HCT116 (cell line): ENCODE data around the gene VWA5B1. TPM values are rescaled to one million over a fixed set of nuclear protein-coding genes. Genes with fewer than 3 reads are reported as not detected.

Experiments
- ATAC-seq: fragments of 200-7000 bp; cut with Tn5 transposase; 2 replicates; pipeline ENCODE4 v1.9.1; 2020; ENCODE audit warnings: mild to moderate bottlenecking, moderate library complexity
- BruUV-seq: library from RNA; stranded (reverse); fragments of 400-500 nt; replicated peaks from 2 replicates; lab custom pipeline; 2021; lab: Mats Ljungman, UMichigan
- CTCF ChIA-PET: fragments of 300-600 bp; sonication (Branson Sonifier 250); formaldehyde crosslinking; loops from one replicate; lab custom pipeline; 2021; ENCODE audit warnings: antibody characterized with exemption; lab: Charles Lee
- POLR2A ChIA-PET: fragments of 300-600, 350-600 bp; sonication (Branson Sonifier 250); formaldehyde crosslinking; loops from one replicate; lab custom pipeline; 2021; ENCODE audit warnings: antibody characterized with exemption; lab: Charles Lee
- RAD21 ChIA-PET, 2 experiments: fragments of 300-600 bp; sonication (Branson Sonifier 250); formaldehyde crosslinking; loops; one replicate each; lab custom pipeline; 2023; ENCODE audit warnings: low total read pairs in 2 of 2; ENCODE audit not compliant: uncharacterized antibody in 2 of 2, unreplicated experiment in 2 of 2, low non-redundant PET in 1 of 2; lab: Charles Lee
- DNase-seq: peaks from one replicate; pipeline ENCODE4 v3.0.0-alpha.2; 2010; ENCODE audit warnings: low read depth, low spot score
- H2AFZ ChIP-seq: fragments of 200-600 bp; shearing (Covaris generic), sonication (generic); 2 replicates; pipeline ENCODE4 v1.6.1; 2017; ENCODE audit warnings: low read depth, mixed run types, mixed read lengths, antibody characterized with exemption, low read length; ENCODE audit not compliant: poor library complexity, severe bottlenecking
- H3K27ac ChIP-seq: 2 replicates; pipeline ENCODE4 v1.5.1; 2012; ENCODE audit warnings: low read depth, low read length
- H3K27me3 ChIP-seq: fragments of 200-600 bp; sonication (generic); 2 replicates; pipeline ENCODE4 v1.6.1; 2016; ENCODE audit warnings: mixed run types, low read length, mixed read lengths; ENCODE audit not compliant: insufficient read depth
- H3K36me3 ChIP-seq, 2 experiments: fragments of 200-500 bp in 1 of 2; fragments of 200-600 bp in 1 of 2; sonication (Bioruptor generic) in 1 of 2; sonication (generic) in 1 of 2; 2 replicates each; pipeline versions ENCODE4 v1.5.1 to v1.6.1; 2014 to 2016; ENCODE audit warnings: low read length in 2 of 2, inconsistent platforms in 1 of 2, mixed read lengths in 1 of 2, mixed run types in 1 of 2; ENCODE audit not compliant: insufficient read depth in 2 of 2, control insufficient read depth in 1 of 2
- H3K4me1 ChIP-seq, 2 experiments: fragments of 200-600 bp in 1 of 2; sonication (generic) in 1 of 2; 2 replicates each; pipeline versions ENCODE4 v1.5.1 to v1.6.1; 2012 to 2017; ENCODE audit warnings: low read length in 2 of 2, inconsistent platforms in 1 of 2, mild to moderate bottlenecking in 1 of 2, mixed read lengths in 1 of 2, mixed run types in 1 of 2, moderate library complexity in 1 of 2; ENCODE audit not compliant: insufficient read depth in 2 of 2, control insufficient read depth in 1 of 2
- H3K4me2 ChIP-seq: fragments of 200-600 bp; sonication (generic); 2 replicates; pipeline ENCODE4 v1.6.1; 2017; ENCODE audit warnings: mixed run types, low read length, mixed read lengths
- H3K4me3 ChIP-seq, 2 experiments: fragments of 200-600 bp in 1 of 2; sonication (generic) in 1 of 2; replicated peaks in 1 of 2; 2 replicates each; pipeline ENCODE4 v1.5.1; 2011 to 2016; ENCODE audit warnings: low read length in 2 of 2, control low read depth in 1 of 2, low read depth in 1 of 2, mild to moderate bottlenecking in 1 of 2, mixed read lengths in 1 of 2, mixed run types in 1 of 2
- H3K79me2 ChIP-seq: fragments of 200-600 bp; sonication (generic); 2 replicates; pipeline ENCODE4 v1.6.1; 2017; ENCODE audit warnings: mild to moderate bottlenecking, mixed run types, low read length, moderate library complexity, mixed read lengths; ENCODE audit not compliant: insufficient read depth
- H3K9ac ChIP-seq: fragments of 200-600 bp; sonication (generic); 2 replicates; pipeline ENCODE4 v1.6.1; 2016; ENCODE audit warnings: low read length, mixed read lengths
- H3K9me2 ChIP-seq: fragments of 200-600 bp; sonication (generic), shearing (Covaris generic); 2 replicates; pipeline ENCODE4 v1.6.1; 2017; ENCODE audit warnings: mixed run types, mild to moderate bottlenecking, moderate library complexity; ENCODE audit not compliant: insufficient read depth
- H3K9me3 ChIP-seq, 2 experiments: fragments of 200-500 bp in 1 of 2; fragments of 200-600 bp in 1 of 2; sonication (Bioruptor generic) in 1 of 2; sonication (generic) in 1 of 2; 2 replicates each; pipeline ENCODE4 v1.6.1; 2014 to 2017; ENCODE audit warnings: low read length in 2 of 2, mixed read lengths in 2 of 2, inconsistent platforms in 1 of 2, low read depth in 1 of 2, mild to moderate bottlenecking in 1 of 2, mixed run types in 1 of 2, moderate library complexity in 1 of 2; ENCODE audit not compliant: control insufficient read depth in 1 of 2, insufficient read depth in 1 of 2
- H4K20me1 ChIP-seq: fragments of 200-600 bp; sonication (generic), shearing (Covaris generic); 2 replicates; pipeline ENCODE4 v1.6.1; 2017; ENCODE audit warnings: mixed run types, mild to moderate bottlenecking, moderate library complexity; ENCODE audit not compliant: insufficient read depth
- CBX3 ChIP-seq: IDR thresholded peaks from 2 replicates; pipeline ENCODE4 v1.6.1; 2012; ENCODE audit warnings: low read depth
- CEBPB ChIP-seq: IDR thresholded peaks from 2 replicates; pipeline ENCODE4 v1.6.1; 2012; ENCODE audit warnings: low read depth
- EGR1 ChIP-seq: IDR thresholded peaks from 2 replicates; pipeline ENCODE4 v1.6.1; 2012; ENCODE audit warnings: low read depth
- ELF1 ChIP-seq: IDR thresholded peaks from 2 replicates; pipeline ENCODE4 v1.6.1; 2012; ENCODE audit warnings: low read depth, borderline replicate concordance
- EZH2 ChIP-seq: fragments of 200-600 bp; sonication (generic); IDR thresholded peaks from 2 replicates; pipeline ENCODE4 v1.6.1; 2017; ENCODE audit warnings: antibody characterized with exemption, mixed run types
- JUND ChIP-seq: IDR thresholded peaks from 2 replicates; pipeline ENCODE4 v1.6.1; 2012
- MAX ChIP-seq: IDR thresholded peaks from 2 replicates; pipeline ENCODE4 v1.6.1; 2012
- POLR2A ChIP-seq: IDR thresholded peaks from 2 replicates; pipeline ENCODE4 v1.7.0; 2011; ENCODE audit warnings: borderline replicate concordance; ENCODE audit not compliant: insufficient read depth, insufficient read length; ENCODE audit errors: extremely low read depth
- SIN3A ChIP-seq: IDR thresholded peaks from 2 replicates; pipeline ENCODE4 v1.6.1; 2012; ENCODE audit warnings: low read depth
- SP1 ChIP-seq: IDR thresholded peaks from 2 replicates; pipeline ENCODE4 v1.6.1; 2012; ENCODE audit warnings: low read depth
- SRF ChIP-seq: IDR thresholded peaks from 2 replicates; pipeline ENCODE4 v1.6.1; 2012; ENCODE audit warnings: low read depth
- TCF7L2 ChIP-seq: IDR thresholded peaks from 2 replicates; pipeline ENCODE4 v1.7.0; 2011; ENCODE audit warnings: borderline replicate concordance, inconsistent platforms; ENCODE audit not compliant: insufficient read depth, insufficient read length; ENCODE audit errors: extremely low read depth
- YY1 ChIP-seq: IDR thresholded peaks from 2 replicates; pipeline ENCODE4 v1.6.1; 2011; ENCODE audit warnings: low read length, low read depth, moderate library complexity, mild to moderate bottlenecking; ENCODE audit not compliant: insufficient replicate concordance; ENCODE audit errors: extremely low read depth
- ZNF274 ChIP-seq: fragments of 200-500 bp; sonication (Bioruptor generic); IDR thresholded peaks from 2 replicates; pipeline ENCODE4 v1.6.1; 2014; ENCODE audit warnings: mild to moderate bottlenecking, low read depth, low read length, inconsistent platforms
- intact Hi-C: fragments of 100-400 bp; cut with micrococcal nuclease; formaldehyde crosslinking; loops from 2 replicates; pipeline ENCODE4 v1.10.0; 2022
- total RNA-seq: library from RNA; stranded (reverse); gene quantifications from one replicate; pipeline ENCODE4 v1.2.1, GENCODE V29; 2021; ENCODE audit not compliant: unreplicated experiment
- TF ChIP-seq, protein P1 (sequence below): IDR thresholded peaks from 2 replicates; pipeline ENCODE4 v1.6.1; 2012
- TF ChIP-seq, protein P2 (sequence below), 3 experiments: fragments of 200-600 bp in 1 of 3; sonication (generic) in 1 of 3; IDR thresholded peaks in 2 of 3; conservative IDR thresholded peaks in 1 of 3; 2 replicates each; pipeline ENCODE4 v1.5.1; 2012 to 2017; ENCODE audit warnings: low read depth in 2 of 3, low read length in 2 of 3, antibody characterized with exemption in 1 of 3, borderline replicate concordance in 1 of 3, control low read depth in 1 of 3, mild to moderate bottlenecking in 1 of 3, mixed read lengths in 1 of 3, mixed run types in 1 of 3, moderate library complexity in 1 of 3; ENCODE audit not compliant: insufficient read depth in 1 of 3
- TF ChIP-seq, protein P3 (sequence below): IDR thresholded peaks from 2 replicates; pipeline ENCODE4 v1.6.1; 2012; ENCODE audit warnings: low read depth

VWA5B1 gene
- total RNA-seq, 1 experiment from 2014 or later: not detected

- H3K9ac ChIP-seq: no peak overlapping the region
- DNase-seq: no peak
- no peak for ATAC-seq
- no peaks in the 10 kb centered on the region for H3K27me3 ChIP-seq
- H2AFZ ChIP-seq: no peak overlapping the region
- ChIA-PET CTCF (interaction anchor here (1.1 kb wide), 1 partner anchor 12 kb away, joined by 5 read pairs; no protein-coding TSS in a partner anchor), RAD21 (no interaction called here), POLR2A (no interaction called here)
- no peak for TF ChIP-seq TCF7L2
- no peak for TF ChIP-seq SRF
- no peaks in the 10 kb centered on the region for H3K79me2 ChIP-seq
- intact Hi-C loops: no loop called here
- no peaks in the 10 kb centered on the region for H3K36me3 ChIP-seq
- no peak overlapping the region for H3K4me2 ChIP-seq
- no peaks in the 10 kb centered on the region for H3K9me3 ChIP-seq
- no peaks in the 10 kb centered on the region for H4K20me1 ChIP-seq
- H3K9me2 ChIP-seq: no peaks in the 10 kb centered on the region
- no TSS peak for BruUV-seq
- H3K4me3 ChIP-seq: no peak overlapping the region
- H3K4me1 ChIP-seq: peaks cover 0 to 24% of the 10 kb centered on the region in 2 experiments; a peak in 2 of 4 replicates
- H3K27ac ChIP-seq: no peak overlapping the region
Observed at GRCh38 chr1:20373764-20374163, 83.1 kb downstream of the VWA5B1 start.

DNA sequence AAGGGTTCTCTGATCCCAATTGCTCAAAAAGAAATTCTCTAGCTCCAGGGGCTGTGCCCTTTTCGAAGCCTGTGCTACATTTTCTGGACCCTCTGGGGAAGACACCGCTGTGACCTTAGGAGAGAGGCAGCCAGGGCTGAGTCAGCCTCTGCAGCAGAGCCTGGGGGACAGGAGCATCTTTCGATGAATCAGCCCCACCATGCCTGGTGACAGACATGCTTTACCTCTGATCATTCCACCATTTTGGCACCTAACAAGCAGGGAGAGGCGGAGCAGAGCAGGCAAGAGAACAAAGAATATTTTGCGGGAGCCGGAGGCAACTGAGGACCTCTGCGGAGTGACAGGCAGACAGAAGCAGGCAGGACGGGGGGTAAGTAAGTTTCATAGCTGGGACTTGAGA is 84.9 kb downstream of the VWA5B1 start:
- Histone ChIP-seq H3K9ac (no peak overlapping the region), H3K9me3 (no peaks in the 10 kb centered on the region), H3K79me2 (no peaks in the 10 kb centered on the region), H3K9me2 (no peaks in the 10 kb centered on the region), H3K36me3 (no peaks in the 10 kb centered on the region), H3K4me3 (no peak overlapping the region), H3K4me2 (peak overlapping the region; percentile 19; the same call in 1 of the 2 replicates), H3K27me3 (no peaks in the 10 kb centered on the region), H4K20me1 (no peaks in the 10 kb centered on the region), H3K4me1 (peaks cover 0 to 30% of the 10 kb centered on the region in 2 experiments; a peak in 2 of 4 replicates), H3K27ac (no peak overlapping the region), H2AFZ (no peak overlapping the region)
- POLR2A ChIA-PET: no interaction called here
- CTCF ChIA-PET: interaction anchor here (1.0 kb wide), 1 partner anchor 14 kb away, joined by 3 read pairs; no protein-coding TSS in a partner anchor
- DNase-seq (no peak), ATAC-seq (no peak)
- no TSS peak for BruUV-seq
- intact Hi-C loops: no loop called here
- RAD21 ChIA-PET: no interaction called here
- TF ChIP-seq EZH2: no peak
- TF ChIP-seq MAX: no peak
- no peak for TF ChIP-seq JUND
- TF ChIP-seq ZNF274: no peak
- TF ChIP-seq, protein P1, sequence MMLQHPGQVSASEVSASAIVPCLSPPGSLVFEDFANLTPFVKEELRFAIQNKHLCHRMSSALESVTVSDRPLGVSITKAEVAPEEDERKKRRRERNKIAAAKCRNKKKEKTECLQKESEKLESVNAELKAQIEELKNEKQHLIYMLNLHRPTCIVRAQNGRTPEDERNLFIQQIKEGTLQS: no peak
- TF ChIP-seq CBX3: no peak
- TF ChIP-seq SP1: no peak
- TF ChIP-seq, protein P2, sequence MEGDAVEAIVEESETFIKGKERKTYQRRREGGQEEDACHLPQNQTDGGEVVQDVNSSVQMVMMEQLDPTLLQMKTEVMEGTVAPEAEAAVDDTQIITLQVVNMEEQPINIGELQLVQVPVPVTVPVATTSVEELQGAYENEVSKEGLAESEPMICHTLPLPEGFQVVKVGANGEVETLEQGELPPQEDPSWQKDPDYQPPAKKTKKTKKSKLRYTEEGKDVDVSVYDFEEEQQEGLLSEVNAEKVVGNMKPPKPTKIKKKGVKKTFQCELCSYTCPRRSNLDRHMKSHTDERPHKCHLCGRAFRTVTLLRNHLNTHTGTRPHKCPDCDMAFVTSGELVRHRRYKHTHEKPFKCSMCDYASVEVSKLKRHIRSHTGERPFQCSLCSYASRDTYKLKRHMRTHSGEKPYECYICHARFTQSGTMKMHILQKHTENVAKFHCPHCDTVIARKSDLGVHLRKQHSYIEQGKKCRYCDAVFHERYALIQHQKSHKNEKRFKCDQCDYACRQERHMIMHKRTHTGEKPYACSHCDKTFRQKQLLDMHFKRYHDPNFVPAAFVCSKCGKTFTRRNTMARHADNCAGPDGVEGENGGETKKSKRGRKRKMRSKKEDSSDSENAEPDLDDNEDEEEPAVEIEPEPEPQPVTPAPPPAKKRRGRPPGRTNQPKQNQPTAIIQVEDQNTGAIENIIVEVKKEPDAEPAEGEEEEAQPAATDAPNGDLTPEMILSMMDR (IDR thresholded peaks at IDR 0.05 in 2 of 3, conservative IDR thresholded peaks at IDR 0.05 in 1 of 3; ENCODE audit: borderline replicate concordance in 1 of 3, insufficient read depth in 1 of 3, low read depth in 2 of 3, low read length in 2 of 3): no peak
- no peak for TF ChIP-seq ELF1
- no peak for TF ChIP-seq CEBPB
- TF ChIP-seq POLR2A: no peak
- TF ChIP-seq, protein P3, sequence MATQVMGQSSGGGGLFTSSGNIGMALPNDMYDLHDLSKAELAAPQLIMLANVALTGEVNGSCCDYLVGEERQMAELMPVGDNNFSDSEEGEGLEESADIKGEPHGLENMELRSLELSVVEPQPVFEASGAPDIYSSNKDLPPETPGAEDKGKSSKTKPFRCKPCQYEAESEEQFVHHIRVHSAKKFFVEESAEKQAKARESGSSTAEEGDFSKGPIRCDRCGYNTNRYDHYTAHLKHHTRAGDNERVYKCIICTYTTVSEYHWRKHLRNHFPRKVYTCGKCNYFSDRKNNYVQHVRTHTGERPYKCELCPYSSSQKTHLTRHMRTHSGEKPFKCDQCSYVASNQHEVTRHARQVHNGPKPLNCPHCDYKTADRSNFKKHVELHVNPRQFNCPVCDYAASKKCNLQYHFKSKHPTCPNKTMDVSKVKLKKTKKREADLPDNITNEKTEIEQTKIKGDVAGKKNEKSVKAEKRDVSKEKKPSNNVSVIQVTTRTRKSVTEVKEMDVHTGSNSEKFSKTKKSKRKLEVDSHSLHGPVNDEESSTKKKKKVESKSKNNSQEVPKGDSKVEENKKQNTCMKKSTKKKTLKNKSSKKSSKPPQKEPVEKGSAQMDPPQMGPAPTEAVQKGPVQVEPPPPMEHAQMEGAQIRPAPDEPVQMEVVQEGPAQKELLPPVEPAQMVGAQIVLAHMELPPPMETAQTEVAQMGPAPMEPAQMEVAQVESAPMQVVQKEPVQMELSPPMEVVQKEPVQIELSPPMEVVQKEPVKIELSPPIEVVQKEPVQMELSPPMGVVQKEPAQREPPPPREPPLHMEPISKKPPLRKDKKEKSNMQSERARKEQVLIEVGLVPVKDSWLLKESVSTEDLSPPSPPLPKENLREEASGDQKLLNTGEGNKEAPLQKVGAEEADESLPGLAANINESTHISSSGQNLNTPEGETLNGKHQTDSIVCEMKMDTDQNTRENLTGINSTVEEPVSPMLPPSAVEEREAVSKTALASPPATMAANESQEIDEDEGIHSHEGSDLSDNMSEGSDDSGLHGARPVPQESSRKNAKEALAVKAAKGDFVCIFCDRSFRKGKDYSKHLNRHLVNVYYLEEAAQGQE: no peak
- no peak for TF ChIP-seq YY1
- no peak for TF ChIP-seq SRF
- no peak for TF ChIP-seq EGR1
- TF ChIP-seq SIN3A: no peak
